Prostate gland (tissue), 2 donors: Measurements from ENCODE around the gene DPEP3. TPM values are rescaled to one million over a fixed set of nuclear protein-coding genes. Genes with fewer than 3 reads are reported as not detected.

Source experiments
- DNase-seq: peaks from one replicate; pipeline ENCODE4 v3.0.0-alpha.2; 2019; ENCODE audit warnings: low spot score
- H3K27ac ChIP-seq, 2 donors: fragments of 200-600 bp; sonication (generic); 2 replicates each; pipeline ENCODE4 v1.5.1; 2017 to 2019
- H3K27me3 ChIP-seq: fragments of 200-600 bp; sonication (generic); replicated peaks from 2 replicates; pipeline ENCODE4 v1.5.1; 2019; ENCODE audit not compliant: insufficient read depth
- H3K36me3 ChIP-seq, 2 donors: fragments of 200-600 bp; sonication (generic); 1 replicate in 1 of 2; 2 replicates in 1 of 2; pipeline versions ENCODE4 v1.5.1 to v1.8.1; 2017 to 2019
- H3K4me1 ChIP-seq: fragments of 200-600 bp; sonication (generic); replicated peaks from 2 replicates; pipeline ENCODE4 v1.5.1; 2019
- H3K4me3 ChIP-seq, 2 donors: fragments of 200-600 bp; sonication (generic); 2 replicates each; pipeline ENCODE4 v1.5.1; 2017 to 2019
- H3K9me3 ChIP-seq: fragments of 200-600 bp; sonication (generic); 2 replicates; pipeline ENCODE4 v1.5.1; 2017
- POLR2A ChIP-seq: fragments of 450-650 bp; IDR thresholded peaks from one replicate; pipeline ENCODE4 v1.6.1; 2016; ENCODE audit warnings: antibody characterized with exemption, mild to moderate bottlenecking
- POLR2AphosphoS5 ChIP-seq: sonication (generic); formaldehyde crosslinking; IDR thresholded peaks from one replicate; pipeline ENCODE4 v1.6.1; 2017; ENCODE audit warnings: antibody characterized with exemption
- WGBS: methylation state at CpG from one replicate; pipeline ENCODE4 v1.1.5; 2018; 5-methylcytosine and 5-hydroxymethylcytosine counted together
- intact Hi-C: fragments of 100-400 bp; cut with DNase I; formaldehyde crosslinking; loops from one replicate; pipeline ENCODE4 v1.14.2; 2022
- total RNA-seq, 2 donors: library from RNA; depleted of rRNA; stranded (reverse); fragments of >200 nt; gene quantifications; one replicate each; pipeline ENCODE4 v1.1.0, GENCODE V29; 2016
- TF ChIP-seq, protein P1 (sequence below), 4 experiments: fragments of 200-600 bp in 2 of 4; fragments of 450-650 bp in 2 of 4; sonication (generic) in 2 of 4; IDR thresholded peaks; 1 replicate in 3 of 4; 2 replicates in 1 of 4; pipeline ENCODE4 v1.5.1; 2016 to 2019; ENCODE audit warnings: antibody characterized with exemption in 4 of 4, mild to moderate bottlenecking in 2 of 4, moderate library complexity in 2 of 4

The DPEP3 gene
- total RNA-seq, 2 donors from 2014 or later = 49.9 TPM; not detected in 1

DNA sequence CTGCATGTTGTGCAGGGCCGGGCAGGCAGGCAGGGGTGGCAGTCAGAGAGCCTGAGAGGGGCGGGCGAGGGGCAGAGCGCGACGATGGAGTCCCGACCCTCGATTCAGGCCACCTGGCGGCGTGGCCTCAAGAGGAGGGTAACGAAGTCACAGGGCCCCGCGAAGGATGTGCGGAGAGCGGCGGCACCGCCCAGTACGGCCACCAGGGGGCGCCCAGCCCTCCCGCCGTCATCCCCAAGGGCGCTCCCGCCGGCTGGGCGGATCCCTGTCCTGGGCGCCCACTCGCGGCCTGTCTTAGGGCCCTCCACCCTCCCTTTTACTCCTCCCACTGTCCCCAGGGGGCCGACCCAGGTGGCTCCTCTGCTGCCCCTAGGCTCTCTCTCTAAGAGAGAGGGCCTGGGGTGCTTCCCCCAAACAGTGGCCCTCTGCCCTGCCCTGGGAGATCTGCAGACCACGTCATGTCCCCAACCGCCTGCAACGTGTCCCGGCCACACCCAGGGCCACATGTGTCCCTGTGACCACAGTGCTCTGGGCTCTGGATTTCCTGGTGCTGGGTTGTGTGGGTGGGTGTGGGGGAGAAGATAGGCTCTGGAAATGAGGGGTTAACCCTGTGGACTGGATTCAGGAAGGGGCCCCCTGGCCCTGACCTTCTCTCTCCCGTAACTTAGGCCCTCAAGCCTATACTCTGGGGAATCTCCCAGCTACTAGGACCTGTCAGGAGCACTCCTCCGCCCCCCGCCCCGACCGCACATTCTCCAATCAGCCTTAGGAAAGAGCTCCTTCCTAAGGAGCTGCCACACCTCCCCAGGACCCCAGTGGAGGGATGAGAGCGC is 13.1 kb upstream of the DPEP3 start:
- Histone ChIP-seq H3K4me1 (peaks cover 6% of the 10 kb centered on the region), H3K36me3 (no peaks in the 10 kb centered on the region), H3K9me3 (no peaks in the 10 kb centered on the region), H3K4me3 (peak overlapping the region; percentile 18 to 21), H3K27me3 (no peaks in the 10 kb centered on the region), H3K27ac (peak overlapping the region in 1 of 2 donors; percentile 9)
- 23% methylated on average over 26 of the region's 39 CpGs for WGBS
- peak; percentile 44 for DNase-seq
- TF ChIP-seq, protein P1, sequence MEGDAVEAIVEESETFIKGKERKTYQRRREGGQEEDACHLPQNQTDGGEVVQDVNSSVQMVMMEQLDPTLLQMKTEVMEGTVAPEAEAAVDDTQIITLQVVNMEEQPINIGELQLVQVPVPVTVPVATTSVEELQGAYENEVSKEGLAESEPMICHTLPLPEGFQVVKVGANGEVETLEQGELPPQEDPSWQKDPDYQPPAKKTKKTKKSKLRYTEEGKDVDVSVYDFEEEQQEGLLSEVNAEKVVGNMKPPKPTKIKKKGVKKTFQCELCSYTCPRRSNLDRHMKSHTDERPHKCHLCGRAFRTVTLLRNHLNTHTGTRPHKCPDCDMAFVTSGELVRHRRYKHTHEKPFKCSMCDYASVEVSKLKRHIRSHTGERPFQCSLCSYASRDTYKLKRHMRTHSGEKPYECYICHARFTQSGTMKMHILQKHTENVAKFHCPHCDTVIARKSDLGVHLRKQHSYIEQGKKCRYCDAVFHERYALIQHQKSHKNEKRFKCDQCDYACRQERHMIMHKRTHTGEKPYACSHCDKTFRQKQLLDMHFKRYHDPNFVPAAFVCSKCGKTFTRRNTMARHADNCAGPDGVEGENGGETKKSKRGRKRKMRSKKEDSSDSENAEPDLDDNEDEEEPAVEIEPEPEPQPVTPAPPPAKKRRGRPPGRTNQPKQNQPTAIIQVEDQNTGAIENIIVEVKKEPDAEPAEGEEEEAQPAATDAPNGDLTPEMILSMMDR (IDR thresholded peaks at IDR 0.05) = peak; percentile 94 to 98 (median 97)
- TF ChIP-seq POLR2A = no peak
- peak; percentile 33 for TF ChIP-seq POLR2AphosphoS5
- intact Hi-C loops = loop anchor here (5.0 kb wide), 1 partner anchor 234 kb away; no protein-coding TSS in a partner anchor

DNA sequence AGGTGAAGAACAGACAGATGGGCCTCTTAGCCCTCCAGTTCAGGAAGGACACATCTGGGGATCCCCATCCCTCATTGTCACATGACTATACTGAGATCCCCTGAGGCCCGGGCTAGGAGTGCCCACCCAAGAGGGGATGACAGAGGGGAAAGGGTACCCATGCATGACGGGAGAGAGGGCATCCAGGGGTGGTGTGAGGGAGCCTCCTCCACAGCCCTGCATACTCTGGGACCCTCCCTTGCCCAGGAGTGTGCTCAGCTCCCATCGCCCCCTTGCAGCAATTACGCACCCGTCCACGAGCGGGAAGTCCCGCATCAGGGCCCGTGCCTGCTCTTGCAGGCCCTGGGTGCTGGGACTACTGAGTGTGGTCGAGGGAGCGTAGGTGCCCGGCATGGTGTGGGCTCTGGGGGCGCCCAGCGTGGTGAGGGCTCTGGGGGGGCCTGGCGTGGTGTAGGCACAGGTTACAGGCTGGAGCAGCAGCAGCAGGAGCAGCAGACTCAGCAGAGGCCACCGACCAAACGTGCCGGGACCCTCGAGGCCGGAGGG is 12.4 kb upstream of the DPEP3 start:
- Histone ChIP-seq H3K36me3 (no peaks in the 10 kb centered on the region), H3K27ac (no peak overlapping the region), H3K9me3 (no peaks in the 10 kb centered on the region), H3K4me1 (peaks cover 6% of the 10 kb centered on the region), H3K4me3 (no peak overlapping the region), H3K27me3 (no peaks in the 10 kb centered on the region)
- no peak for TF ChIP-seq POLR2AphosphoS5
- TF ChIP-seq POLR2A = no peak
- TF ChIP-seq, protein P1 (IDR thresholded peaks at IDR 0.05) = no peak
- intact Hi-C loops = loop anchor here (5.0 kb wide), 1 partner anchor 235 kb away; no protein-coding TSS in a partner anchor
- 73% methylated on average over 19 of the region's 20 CpGs for WGBS
- no peak for DNase-seq

DNA sequence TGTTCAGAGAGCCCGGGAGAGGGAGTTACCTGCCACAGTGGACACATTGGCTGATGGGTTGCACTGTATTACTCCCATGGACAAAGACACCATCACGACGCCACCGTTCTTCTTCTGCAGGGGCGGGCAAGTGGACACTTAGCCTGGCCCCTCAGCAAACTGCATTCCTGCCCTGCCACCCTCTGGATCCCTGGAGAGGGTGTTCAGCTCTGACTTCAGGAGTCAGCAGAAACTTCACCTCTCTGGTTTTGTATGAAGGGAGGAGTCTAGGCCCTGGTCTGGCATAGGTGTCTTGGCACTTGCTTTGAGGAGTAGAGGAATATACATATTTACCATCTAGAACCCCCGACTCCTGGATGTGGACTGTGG is 9.7 kb upstream of the DPEP3 start:
- no peaks in the 10 kb centered on the region for H3K36me3 ChIP-seq
- H3K9me3 ChIP-seq = no peaks in the 10 kb centered on the region
- no peak overlapping the region for H3K4me3 ChIP-seq
- H3K4me1 ChIP-seq = peaks cover 6% of the 10 kb centered on the region
- WGBS = 83% methylated on average over 6 of the region's 6 CpGs
- TF ChIP-seq POLR2AphosphoS5 (no peak), POLR2A (no peak)
- TF ChIP-seq, protein P1 (IDR thresholded peaks at IDR 0.05) = no peak
- no peak for DNase-seq
- no peak overlapping the region for H3K27ac ChIP-seq
- intact Hi-C loops = loop anchor here (5.0 kb wide), 1 partner anchor 237 kb away; no protein-coding TSS in a partner anchor
- no peaks in the 10 kb centered on the region for H3K27me3 ChIP-seq

DNA sequence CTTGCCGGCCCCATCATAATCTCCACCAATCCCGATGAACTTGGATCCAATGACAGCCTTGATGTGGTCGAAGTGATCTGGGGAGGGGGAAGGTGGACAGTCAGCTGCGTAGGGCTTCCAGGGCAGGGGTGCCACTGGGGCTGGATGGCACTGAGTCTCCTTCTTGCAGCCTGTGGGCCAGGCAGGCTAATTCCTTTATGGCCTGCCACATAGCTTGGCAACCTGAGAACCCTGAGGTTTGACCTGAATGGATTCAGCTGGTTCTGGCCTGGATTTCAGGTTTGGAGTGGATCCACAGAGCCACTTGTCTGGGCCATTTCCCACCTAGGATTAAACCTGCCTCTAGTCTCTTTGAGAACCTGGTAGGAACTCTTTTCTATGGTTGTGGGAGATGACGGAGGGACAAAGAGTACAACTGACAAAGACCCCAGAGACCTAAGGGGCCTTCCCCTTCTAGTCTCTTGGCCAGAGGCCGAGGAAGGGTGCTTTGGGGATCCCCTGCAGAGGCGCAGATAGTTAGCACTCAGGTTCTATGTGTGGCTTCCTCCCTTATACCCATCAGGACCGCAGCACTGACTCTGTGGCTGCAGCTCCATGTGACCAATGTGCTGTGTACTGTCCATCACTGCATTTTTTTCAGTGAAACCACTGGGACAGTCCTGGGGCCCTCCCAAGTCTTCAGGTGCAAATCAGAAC is 9.2 kb upstream of the DPEP3 start:
- Histone ChIP-seq H3K9me3 (no peaks in the 10 kb centered on the region), H3K36me3 (no peaks in the 10 kb centered on the region), H3K27me3 (no peaks in the 10 kb centered on the region), H3K4me3 (no peak overlapping the region), H3K27ac (no peak overlapping the region), H3K4me1 (peaks cover 6% of the 10 kb centered on the region)
- TF ChIP-seq, protein P1 (IDR thresholded peaks at IDR 0.05) = no peak
- TF ChIP-seq POLR2A = no peak
- TF ChIP-seq POLR2AphosphoS5 = no peak
- no peak for DNase-seq
- intact Hi-C loops = loop anchor here (5.0 to 10.0 kb wide), 2 partner anchors 45 to 238 kb away; no protein-coding TSS in a partner anchor
- WGBS = 83% methylated on average over 8 of the region's 8 CpGs
